HG02981 (cell line): ENCODE results near the gene GABRD.

Experiments
- ATAC-seq: cut with Tn5 transposase; IDR thresholded peaks from one replicate; pipeline ENCODE4 v1.9.1; 2021; ENCODE audit warnings: mild to moderate bottlenecking, moderate library complexity; ENCODE audit not compliant: unreplicated experiment

The GABRD gene

GRCh38 chr1:1985375-1986050, 33.6 kb upstream of the GABRD start:
- no peak for ATAC-seq

DNA sequence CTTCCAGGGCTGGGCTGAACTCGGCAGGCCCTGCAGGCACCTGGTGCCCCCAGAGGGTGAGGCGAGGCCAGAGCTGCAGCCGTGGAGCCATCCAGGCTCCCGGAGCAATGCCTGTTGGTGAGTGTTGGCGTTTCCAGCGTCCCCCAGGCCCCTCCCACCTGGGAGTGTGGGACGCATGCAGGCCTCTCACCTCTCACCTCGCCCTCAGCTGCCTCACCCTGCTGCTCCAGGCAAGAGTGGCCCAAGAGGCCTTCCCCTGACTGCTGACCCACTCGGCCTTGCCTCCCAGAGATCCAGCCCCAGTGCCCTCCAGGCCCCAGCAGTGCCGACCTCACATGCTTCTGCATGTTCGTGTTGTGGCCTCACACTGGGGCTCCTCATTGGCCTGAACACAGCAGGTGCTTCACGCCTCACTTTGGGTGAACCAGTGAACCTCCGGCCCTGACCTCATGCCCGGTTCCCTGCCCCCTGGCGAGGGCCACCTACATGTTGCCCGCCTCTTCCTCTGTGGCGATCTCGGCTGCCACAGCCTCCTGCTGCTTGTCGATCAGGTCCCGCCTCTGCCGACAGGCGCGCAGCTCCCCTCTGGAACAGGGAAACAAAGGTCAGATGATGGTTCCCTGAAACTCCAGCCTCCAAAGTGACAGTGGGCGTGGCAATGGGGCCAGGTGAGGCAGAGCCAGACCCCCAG, 32.5 kb upstream of the GABRD start:
- no peak for ATAC-seq

DNA sequence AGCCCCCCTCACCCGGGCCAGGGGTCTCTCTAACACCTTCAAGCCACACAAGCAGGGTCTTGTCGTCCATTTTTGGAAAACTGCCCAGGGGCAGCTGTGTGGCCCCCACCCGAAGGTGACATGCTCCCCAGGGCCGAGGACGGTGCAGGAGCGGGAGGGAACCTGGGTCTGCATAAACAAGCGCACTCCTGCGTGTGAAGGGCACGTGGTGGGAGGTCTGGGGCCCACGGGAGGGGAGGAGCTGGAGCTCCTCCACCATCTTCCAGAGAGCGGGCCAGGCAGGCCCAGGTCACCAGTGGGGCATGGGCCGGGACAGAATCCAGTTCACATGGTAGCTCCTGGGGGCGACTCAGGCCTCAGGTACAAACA, 32.0 kb upstream of the GABRD start:
- ATAC-seq: no peak

GRCh38 chr1:1988061-1988945, 30.8 kb upstream of the GABRD start:
- ATAC-seq: no peak

DNA sequence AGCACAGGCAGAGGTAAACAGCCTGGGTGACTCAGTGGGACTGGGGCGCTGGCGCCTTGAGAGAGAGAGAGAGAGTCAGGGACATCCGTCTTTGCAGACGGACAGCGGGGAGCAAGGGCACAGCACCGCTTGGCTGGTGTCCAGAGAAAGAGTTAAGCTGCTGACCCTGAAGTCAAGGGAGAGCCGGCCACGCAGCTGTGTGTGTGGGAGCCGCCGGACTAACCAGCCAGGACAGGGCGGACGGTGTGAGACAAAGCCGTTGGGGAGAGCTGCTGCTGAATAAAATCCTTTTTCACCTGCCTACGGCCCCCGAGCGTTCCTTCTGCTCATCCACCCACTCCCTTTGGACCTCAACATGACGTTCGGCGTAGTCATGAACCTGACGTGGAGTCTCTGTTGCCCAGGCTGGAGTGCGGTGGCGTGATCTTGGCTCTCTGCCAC, 30.0 kb upstream of the GABRD start:
- no peak for ATAC-seq

GRCh38 chr1:1989789-1990188, 29.4 kb upstream of the GABRD start:
- ATAC-seq: no peak

- no peak for ATAC-seq
These were observed 28.9 kb upstream of the GABRD start for GRCh38 chr1:1990222-1990621.

GRCh38 chr1:1994536-1994935, 24.6 kb upstream of the GABRD start:
- ATAC-seq: no peak

DNA sequence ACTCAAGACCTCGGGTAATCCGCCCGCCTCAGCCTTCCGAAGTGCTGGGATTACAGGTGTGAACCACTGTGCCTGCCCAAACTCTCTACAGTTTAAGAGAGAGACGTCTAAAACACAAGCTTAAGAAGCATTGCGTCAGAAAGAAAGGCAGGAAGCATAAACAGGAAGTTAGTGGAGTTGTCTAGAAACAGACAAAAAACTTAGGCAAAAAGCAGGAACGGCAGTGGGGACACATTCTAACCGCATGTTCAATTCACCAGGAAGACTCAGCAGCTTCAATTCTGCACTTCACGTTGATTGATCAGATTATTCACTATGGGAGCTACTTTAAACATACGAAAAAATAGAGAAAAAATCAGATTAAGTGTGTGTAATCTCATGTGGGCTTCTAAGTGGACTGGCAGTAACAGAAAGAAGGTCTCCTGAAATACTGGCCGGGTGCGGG, 22.9 kb upstream of the GABRD start:
- no peak for ATAC-seq

- no peak for ATAC-seq
These were observed 21.6 kb upstream of the GABRD start for GRCh38 chr1:1997576-1997975.

GRCh38 chr1:2000432-2000831, 18.7 kb upstream of the GABRD start:
- no peak for ATAC-seq

DNA sequence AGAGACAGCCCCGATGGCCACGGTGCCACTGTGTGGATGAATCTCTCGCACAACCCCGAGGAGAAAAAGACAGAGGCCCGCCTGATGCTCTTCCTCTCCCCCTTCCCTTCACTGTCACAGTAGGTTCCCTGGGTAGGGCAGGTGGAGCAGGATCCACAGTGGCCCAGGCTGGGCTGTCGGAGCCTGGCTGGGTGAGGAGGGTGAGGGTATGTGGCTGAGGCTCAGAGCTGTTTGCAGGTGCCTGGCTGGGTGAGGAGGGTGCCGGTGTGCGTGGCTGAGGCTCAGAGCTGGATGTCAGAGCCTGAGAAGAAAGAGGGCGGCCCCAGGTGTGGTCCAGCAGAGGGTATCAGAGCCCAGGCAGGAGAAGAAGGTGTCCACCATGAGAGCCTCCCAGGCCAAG, 18.3 kb upstream of the GABRD start:
- no peak for ATAC-seq

DNA sequence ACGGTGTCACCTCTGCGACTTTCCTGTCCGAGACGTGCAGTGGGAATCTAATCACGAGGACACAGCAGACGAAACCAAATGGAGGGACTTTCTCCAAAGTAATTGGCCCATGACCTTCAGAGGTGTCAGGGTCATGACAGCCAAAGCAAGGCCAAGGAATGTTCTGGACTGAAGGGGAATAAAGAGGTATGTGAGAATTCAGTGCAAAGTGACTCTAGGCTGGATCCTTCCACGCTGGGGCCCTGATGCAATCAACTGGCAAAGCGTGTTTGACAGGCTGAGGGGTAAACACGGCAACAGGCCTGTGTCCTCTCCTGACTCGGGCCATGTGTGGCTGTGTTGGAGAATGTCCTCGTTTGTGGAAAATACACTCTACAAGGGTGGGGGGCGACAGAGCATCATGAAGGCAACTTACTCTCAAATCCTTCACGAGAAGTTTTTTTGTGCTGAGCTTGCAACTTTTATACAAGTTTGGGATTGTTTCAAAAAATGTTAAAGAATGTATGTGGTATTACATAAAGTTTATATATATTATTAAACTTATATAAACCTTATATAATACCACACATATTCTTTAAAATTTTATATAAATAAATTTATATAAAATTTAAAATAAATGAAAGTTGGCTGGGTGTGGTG, 17.3 kb upstream of the GABRD start:
- no peak for ATAC-seq

- no peak for ATAC-seq
These were observed 15.5 kb upstream of the GABRD start, which contains the start of gene CFAP74 for GRCh38 chr1:2003541-2004131. Gene CFAP74, minus strand, starts transcription at chr1:2003786. Its CDS starts 12,830 bp downstream, at chr1:1990956.

- ATAC-seq: no peak
These were observed 14.3 kb upstream of the GABRD start for GRCh38 chr1:2004856-2005255.

DNA sequence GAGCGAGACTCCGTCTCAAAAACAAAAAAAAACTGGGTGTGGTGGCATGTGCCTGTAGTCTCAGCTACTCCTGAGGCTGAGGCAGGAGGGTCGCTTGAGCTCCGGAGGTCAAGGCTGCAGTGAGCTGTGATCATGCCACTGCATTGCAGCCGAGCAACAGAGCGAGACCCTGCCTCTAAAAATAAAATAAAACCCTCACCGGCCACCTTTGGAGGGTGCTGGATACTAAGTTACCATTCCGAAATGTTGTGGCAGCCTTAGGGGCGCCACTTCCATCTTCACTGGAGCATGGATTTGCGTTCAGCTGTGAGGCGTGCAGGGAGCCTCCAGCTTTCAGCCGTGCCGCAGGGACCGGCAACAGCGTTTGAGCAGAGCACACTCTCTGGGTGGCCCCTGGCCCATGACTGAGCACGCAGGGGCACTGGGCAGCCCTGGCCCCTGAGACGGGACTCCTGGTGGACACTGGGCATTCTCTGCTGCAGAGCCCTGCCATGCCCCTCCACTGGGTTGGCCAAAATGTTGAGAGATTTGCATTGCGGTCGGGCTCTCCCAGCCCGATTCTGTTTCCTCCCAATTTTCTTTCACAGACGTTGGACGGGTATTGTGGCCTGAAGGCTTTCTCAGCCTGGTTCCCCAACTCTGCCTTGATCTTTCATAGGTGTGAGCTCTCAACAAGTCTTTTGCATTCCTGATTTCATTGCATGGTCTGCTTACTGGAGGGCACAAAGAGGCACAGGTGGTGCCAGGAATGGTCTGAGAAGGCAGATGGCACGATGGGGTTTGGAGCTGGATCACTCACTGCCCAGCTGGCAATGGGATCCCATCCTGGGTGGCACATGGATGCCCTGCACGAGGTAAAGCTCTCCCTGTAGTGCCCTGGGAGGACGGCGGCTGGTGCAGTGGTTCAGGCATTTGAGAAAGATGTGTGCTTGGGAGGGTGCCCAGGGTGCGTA, 9.8 kb upstream of the GABRD start:
- ATAC-seq: no peak

- ATAC-seq: no peak
These were observed 5.0 kb upstream of the GABRD start for GRCh38 chr1:2014181-2014580.

- no peak for ATAC-seq
These were observed 4.1 kb upstream of the GABRD start for GRCh38 chr1:2014741-2015735.
